Measurements from ENCODE around the gene CREB3L2.

Gene CREB3L2

DNA sequence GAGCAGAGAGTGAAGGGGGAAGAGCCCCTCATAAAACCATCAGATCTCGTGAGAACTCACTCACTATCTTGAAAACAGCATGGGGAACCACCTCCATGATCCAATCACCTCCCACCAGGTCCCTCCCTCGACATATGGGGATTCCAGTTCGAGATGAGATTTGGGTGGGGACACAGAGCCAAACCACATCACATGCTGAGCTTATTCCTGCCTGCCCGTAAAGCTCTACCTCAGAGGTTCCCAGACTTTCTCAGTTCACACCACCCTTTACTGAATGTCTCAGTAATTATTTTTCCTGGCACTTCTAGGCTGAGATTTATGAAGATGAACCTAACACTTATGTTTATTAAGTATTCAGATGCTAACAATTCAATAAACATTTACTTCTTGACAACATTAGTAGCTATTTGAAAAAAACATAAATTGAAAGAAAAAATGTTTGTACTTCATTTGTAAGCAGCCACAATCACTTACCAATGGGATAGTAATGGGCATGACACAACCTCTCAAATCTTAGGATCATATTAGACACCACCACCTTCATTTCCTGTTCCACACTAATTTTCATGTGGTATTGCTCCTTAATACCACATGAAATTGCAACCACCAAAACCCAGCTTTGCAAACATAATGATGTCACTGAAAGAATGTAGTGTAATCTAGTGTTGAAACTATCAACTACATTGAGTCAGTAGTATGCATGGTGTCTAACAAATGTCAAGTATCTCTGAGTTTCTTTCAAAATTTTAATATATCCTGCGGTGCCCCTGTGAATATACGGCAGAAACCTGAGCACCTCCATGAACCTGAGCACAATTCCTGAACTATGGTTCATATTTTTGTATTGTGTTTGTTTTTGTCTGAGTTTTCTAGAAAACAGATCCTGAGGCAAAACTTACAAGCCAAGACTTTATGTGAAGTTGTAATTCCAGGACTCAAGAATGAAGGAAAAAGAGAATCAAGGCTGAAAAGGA, 150.6 kb downstream of the CREB3L2 start:
- no peaks in the 10 kb centered on the region for H3K4me1 ChIP-seq (ENCODE audit: control insufficient read depth, insufficient read depth, low read length)
- no peak overlapping the region for H3K4me3 ChIP-seq (ENCODE audit: low read depth, low read length)
- H3K9me3 ChIP-seq (ENCODE audit: control insufficient read depth, insufficient read depth, low read length): no peaks in the 10 kb centered on the region
- no peak overlapping the region for H3K9ac ChIP-seq (ENCODE audit: low read depth, low read length)
- H3K27ac ChIP-seq (ENCODE audit: low read depth, low read length): no peak overlapping the region
- H3K27me3 ChIP-seq (ENCODE audit: control insufficient read depth, insufficient read depth, low read length): peaks cover 31% of the 10 kb centered on the region
- no peaks in the 10 kb centered on the region for H3K36me3 ChIP-seq (ENCODE audit: control insufficient read depth, insufficient read depth, low read length)

DNA sequence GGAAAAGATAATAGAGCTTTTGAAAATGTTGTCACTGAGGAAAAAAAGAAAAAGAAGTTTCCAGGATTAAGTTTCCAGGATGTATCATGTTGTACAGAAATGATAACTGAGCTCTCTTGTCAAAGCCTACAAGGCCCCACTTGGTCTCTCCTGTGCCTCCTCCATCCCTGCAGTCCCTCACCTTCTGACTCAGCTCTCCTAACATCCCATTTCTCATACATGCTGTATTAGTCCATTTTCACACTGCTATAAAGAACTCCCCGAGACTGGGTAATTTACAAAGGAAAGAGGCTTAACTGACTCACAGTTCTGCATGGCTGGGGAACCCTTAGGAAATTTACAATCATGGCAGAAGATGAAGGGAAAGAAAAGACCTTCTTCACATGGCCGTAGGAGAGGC, 151.3 kb downstream of the CREB3L2 start:
- Histone ChIP-seq H3K4me3 (ENCODE audit: low read depth, low read length) (no peak overlapping the region), H3K9ac (ENCODE audit: low read depth, low read length) (no peak overlapping the region), H3K36me3 (ENCODE audit: control insufficient read depth, insufficient read depth, low read length) (no peaks in the 10 kb centered on the region), H3K4me1 (ENCODE audit: control insufficient read depth, insufficient read depth, low read length) (0 out of 2 replicates have a peak, but pooled peaks cover 6% of the 10 kb centered on the region), H3K27me3 (ENCODE audit: control insufficient read depth, insufficient read depth, low read length) (peaks cover 38% of the 10 kb centered on the region), H3K9me3 (ENCODE audit: control insufficient read depth, insufficient read depth, low read length) (no peaks in the 10 kb centered on the region), H3K27ac (ENCODE audit: low read depth, low read length) (no peak overlapping the region)

DNA sequence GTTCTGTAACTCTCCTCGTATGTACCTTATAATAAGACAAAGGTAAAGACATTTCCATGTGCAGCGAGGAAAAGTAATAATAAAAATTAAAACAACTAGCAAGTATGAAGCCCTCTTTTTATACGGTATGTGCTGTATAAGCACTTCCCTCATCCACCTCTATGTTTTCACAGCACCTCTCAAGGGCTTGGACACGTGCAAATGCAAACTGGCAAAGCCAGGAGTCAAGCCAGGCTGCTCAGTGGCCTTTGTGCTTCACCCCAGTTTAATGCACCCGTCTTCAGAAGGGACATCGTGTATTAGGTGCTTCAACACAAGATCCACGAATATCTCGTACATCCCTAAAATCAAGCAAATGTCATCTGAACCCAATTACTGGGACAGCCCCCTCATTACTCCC, 153.8 kb downstream of the CREB3L2 start:
- Histone ChIP-seq H3K36me3 (ENCODE audit: control insufficient read depth, insufficient read depth, low read length) (no peaks in the 10 kb centered on the region), H3K4me1 (ENCODE audit: control insufficient read depth, insufficient read depth, low read length) (peaks cover 17% of the 10 kb centered on the region; the same call in 1 of the 2 replicates), H3K4me3 (ENCODE audit: low read depth, low read length) (no peak overlapping the region), H3K9ac (ENCODE audit: low read depth, low read length) (no peak overlapping the region), H3K27me3 (ENCODE audit: control insufficient read depth, insufficient read depth, low read length) (peaks cover 53% of the 10 kb centered on the region), H3K27ac (ENCODE audit: low read depth, low read length) (no peak overlapping the region), H3K9me3 (ENCODE audit: control insufficient read depth, insufficient read depth, low read length) (no peaks in the 10 kb centered on the region)

DNA sequence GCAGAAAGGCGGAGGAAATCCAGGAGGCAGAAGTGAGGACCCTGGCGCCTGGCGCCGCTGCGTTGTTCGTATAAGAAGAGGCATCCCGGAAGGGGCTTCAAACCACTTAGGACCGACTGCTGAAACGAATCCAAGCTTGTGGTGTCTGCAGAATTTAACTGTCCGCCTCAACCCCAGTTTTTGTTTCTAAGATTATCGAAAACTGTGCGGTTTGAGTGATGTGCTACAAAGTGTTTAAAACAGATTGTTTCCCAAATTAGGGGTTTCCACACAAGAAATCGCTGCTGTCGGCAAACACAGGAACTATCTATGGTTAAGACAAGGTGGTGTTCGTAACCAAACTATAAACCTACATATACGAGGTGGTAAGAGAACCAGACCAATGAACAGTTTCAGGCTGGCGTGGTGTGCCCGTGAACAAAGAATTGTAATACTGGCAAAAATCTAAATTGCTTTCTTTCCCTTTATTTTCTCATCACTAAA, 154.3 kb downstream of the CREB3L2 start:
- H3K27me3 ChIP-seq (ENCODE audit: control insufficient read depth, insufficient read depth, low read length): peaks cover 53% of the 10 kb centered on the region

DNA sequence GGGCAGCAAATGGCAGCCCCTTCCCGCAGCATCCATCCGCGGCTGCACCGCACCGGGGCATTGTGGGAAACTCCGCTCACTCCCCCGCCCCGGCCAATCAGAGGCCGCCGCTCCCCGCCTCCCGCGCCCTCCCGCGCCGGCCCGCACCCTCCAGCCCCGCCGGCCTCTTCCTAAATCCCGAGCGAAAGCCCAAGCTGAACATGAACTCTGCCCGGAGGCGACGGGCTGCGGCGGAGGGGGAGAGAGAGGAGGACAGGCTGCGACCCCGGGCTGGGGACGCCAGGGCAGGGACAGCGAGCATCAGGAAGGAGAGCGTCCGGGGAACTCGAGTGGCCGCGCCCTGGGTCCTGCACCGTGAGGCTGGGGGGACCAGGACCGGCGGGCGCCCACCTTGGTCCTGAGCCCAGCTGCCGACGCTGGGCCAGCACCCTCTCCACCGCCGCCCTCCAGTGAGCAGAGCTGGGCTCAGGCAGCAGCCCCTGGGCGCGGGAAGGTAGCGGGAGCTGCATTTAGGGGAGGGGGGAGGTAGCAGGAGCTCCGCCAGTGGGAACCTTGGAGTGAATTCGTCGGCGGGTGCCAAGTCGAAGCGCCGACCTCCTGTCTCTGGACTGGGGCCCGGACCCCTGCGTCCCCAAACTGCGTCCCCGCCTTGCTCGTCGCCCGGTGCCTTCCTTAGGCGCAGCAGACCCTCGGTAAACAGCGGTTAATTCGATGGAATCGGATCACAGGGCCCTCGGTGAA, 154.9 kb downstream of the CREB3L2 start, which contains the start of gene DGKI:
DGKI (minus strand) TSS at position 148 of the 741 bp plus-strand sequence.
- H3K4me1 ChIP-seq (ENCODE audit: control insufficient read depth, insufficient read depth, low read length): peaks cover 17% of the 10 kb centered on the region; the same call in 1 of the 2 replicates
- H3K9ac ChIP-seq (ENCODE audit: low read depth, low read length): no peak within 1 kb of the TSS
- H3K27ac ChIP-seq (ENCODE audit: low read depth, low read length): no peak within 1 kb of the TSS
- no peaks in the 10 kb centered on the region for H3K36me3 ChIP-seq (ENCODE audit: control insufficient read depth, insufficient read depth, low read length)
- H3K9me3 ChIP-seq (ENCODE audit: control insufficient read depth, insufficient read depth, low read length): no peaks in the 10 kb centered on the region
- peaks cover 53% of the 10 kb centered on the region for H3K27me3 ChIP-seq (ENCODE audit: control insufficient read depth, insufficient read depth, low read length)
- H3K4me3 ChIP-seq (ENCODE audit: low read depth, low read length): peak within 1 kb of the TSS; percentile 65

More for the DNA sequence above, 154.3 kb downstream of the CREB3L2 start:
- Histone ChIP-seq H3K4me1 (ENCODE audit: control insufficient read depth, insufficient read depth, low read length) (peaks cover 17% of the 10 kb centered on the region; the same call in 1 of the 2 replicates), H3K9ac (ENCODE audit: low read depth, low read length) (no peak overlapping the region), H3K36me3 (ENCODE audit: control insufficient read depth, insufficient read depth, low read length) (no peaks in the 10 kb centered on the region), H3K27ac (ENCODE audit: low read depth, low read length) (no peak overlapping the region), H3K9me3 (ENCODE audit: control insufficient read depth, insufficient read depth, low read length) (no peaks in the 10 kb centered on the region), H3K4me3 (ENCODE audit: low read depth, low read length) (peak overlapping the region; percentile 65)

DNA sequence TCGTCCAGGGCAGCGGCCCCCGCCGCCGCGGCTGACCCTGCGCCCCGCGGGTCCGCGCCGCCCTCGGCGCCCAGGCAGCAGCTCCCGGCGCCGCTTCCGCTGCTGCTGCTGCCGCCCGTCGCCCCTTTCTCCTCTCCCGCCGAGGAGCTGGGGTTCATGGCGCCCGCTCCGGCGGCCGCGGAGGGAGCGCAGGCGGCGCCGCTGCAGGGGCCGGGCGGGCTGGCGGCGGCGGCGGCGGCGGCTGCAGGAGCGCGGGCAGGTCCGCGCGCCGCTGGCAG, 155.4 kb downstream of the CREB3L2 start:
- no peak overlapping the region for H3K9ac ChIP-seq (ENCODE audit: low read depth, low read length)
- H3K27ac ChIP-seq (ENCODE audit: low read depth, low read length): no peak overlapping the region
- H3K36me3 ChIP-seq (ENCODE audit: control insufficient read depth, insufficient read depth, low read length): no peaks in the 10 kb centered on the region
- H3K27me3 ChIP-seq (ENCODE audit: control insufficient read depth, insufficient read depth, low read length): peaks cover 53% of the 10 kb centered on the region
- peaks cover 17% of the 10 kb centered on the region; the same call in 1 of the 2 replicates for H3K4me1 ChIP-seq (ENCODE audit: control insufficient read depth, insufficient read depth, low read length)
- no peaks in the 10 kb centered on the region for H3K9me3 ChIP-seq (ENCODE audit: control insufficient read depth, insufficient read depth, low read length)
- H3K4me3 ChIP-seq (ENCODE audit: low read depth, low read length): peak overlapping the region; percentile 65

DNA sequence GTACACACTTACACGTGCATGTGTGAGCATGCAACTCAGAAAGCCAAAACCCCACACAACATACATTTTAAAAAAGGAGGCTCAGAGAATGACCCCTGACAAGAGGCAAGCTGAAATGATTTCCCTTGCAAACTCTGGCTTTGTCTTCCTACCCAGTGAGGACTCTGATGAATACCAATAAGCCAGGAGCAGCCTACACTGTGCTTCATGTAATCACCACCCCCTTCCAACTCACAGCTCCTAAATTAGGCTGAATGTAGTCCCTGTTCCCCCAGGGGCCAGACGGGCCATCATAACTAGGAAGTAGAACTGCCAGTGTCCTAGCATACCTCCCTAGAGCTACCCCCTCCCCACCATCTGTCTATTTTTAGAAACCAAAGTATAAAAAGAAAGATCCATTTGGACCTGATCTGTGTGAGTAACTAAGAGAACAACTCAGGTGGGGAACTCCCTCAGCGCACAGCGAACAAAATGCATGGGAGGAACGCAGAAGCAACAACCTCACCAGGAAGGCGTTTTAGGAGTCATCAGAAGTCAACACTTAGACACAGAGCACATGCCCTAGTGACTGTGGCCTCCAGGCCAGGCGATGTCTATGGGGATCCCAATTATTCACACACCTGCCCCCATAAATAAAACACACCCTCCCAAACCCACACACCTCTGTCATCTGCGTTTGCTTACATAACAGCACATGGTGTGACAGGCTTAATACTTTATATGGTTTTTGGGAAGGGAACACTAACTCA, 157.0 kb downstream of the CREB3L2 start:
- Histone ChIP-seq H3K36me3 (ENCODE audit: control insufficient read depth, insufficient read depth, low read length) (no peaks in the 10 kb centered on the region), H3K9ac (ENCODE audit: low read depth, low read length) (no peak overlapping the region), H3K4me1 (ENCODE audit: control insufficient read depth, insufficient read depth, low read length) (peaks cover 34% of the 10 kb centered on the region), H3K27ac (ENCODE audit: low read depth, low read length) (no peak overlapping the region), H3K9me3 (ENCODE audit: control insufficient read depth, insufficient read depth, low read length) (no peaks in the 10 kb centered on the region), H3K27me3 (ENCODE audit: control insufficient read depth, insufficient read depth, low read length) (peaks cover 53% of the 10 kb centered on the region), H3K4me3 (ENCODE audit: low read depth, low read length) (no peak overlapping the region)

DNA sequence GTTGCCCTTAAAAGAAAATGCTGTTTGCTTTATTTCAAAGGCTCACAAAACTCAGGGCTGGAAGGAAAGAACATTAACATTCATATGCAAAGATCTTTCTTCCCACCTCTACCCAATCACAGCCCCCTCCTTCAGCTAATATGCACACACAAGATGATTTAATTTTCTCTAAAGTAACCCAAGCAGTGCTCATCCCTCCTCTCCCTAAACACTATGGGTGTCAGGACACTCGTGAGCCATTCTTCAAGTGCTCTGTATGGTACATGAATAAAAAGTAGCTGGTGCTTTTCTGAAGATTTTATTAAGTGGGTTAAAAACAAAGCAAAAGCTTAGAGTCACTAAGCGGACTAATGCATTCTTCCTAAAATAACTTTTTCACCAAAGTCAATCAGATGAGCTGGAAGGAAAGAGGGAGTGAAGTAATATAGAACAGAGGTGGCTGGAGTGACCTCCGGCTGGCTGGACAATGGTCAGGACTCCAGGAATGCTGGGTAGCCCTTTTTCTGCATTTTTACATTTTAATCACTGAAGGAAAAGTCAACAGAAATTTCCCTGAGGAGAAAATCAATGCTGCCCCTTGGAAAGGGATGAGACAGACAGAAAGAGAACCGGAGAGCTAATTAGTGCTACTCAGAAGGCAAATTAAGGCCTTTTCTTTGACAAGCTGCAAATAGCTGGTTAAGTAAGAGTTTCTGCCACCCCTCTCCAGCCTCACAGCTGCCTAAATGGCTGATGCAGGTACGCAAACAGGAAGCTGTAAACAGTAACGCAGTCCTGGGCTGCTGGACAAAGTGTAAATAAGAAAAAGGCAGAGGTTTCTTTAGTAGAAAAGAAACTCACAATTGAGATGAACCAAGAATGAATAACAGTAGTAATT, 161.7 kb downstream of the CREB3L2 start:
- Histone ChIP-seq H3K9ac (ENCODE audit: low read depth, low read length) (no peak overlapping the region), H3K27me3 (ENCODE audit: control insufficient read depth, insufficient read depth, low read length) (peaks cover 11% of the 10 kb centered on the region), H3K9me3 (ENCODE audit: control insufficient read depth, insufficient read depth, low read length) (no peaks in the 10 kb centered on the region), H3K4me3 (ENCODE audit: low read depth, low read length) (no peak overlapping the region), H3K36me3 (ENCODE audit: control insufficient read depth, insufficient read depth, low read length) (no peaks in the 10 kb centered on the region), H3K27ac (ENCODE audit: low read depth, low read length) (peak overlapping the region; percentile 78), H3K4me1 (ENCODE audit: control insufficient read depth, insufficient read depth, low read length) (peaks cover 41% of the 10 kb centered on the region)

DNA sequence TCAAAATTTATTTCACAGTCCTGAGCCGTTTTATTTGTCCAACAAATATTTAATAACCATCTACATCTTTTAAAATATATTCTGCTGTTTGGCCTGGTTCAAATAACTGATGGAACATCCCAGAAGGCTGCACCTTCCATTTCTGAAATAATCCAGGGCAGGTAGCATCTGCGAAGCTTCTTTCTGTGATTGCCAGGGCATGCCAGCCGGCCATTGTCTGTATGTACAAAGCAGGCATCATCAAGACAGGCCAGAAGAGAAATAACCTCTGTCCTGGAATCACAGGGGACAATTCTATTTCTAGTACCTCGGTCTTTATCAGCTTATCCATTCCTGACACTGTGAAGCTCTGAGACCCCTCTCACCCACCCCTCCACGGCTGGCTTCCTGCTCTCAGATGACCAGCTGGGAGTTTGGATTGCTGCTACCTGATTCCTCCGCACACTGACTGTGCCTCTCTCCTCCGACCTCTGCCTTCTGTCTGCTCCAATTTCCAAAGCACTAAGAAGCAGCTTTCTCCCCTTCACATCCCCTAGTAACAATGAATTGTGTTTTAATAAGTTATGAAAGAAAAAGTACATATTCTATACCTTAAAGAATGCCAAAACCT, 163.1 kb downstream of the CREB3L2 start:
- Histone ChIP-seq H3K9me3 (ENCODE audit: control insufficient read depth, insufficient read depth, low read length) (peaks cover 2% of the 10 kb centered on the region; the same call in 1 of the 2 replicates), H3K4me1 (ENCODE audit: control insufficient read depth, insufficient read depth, low read length) (peaks cover 31% of the 10 kb centered on the region), H3K36me3 (ENCODE audit: control insufficient read depth, insufficient read depth, low read length) (no peaks in the 10 kb centered on the region), H3K9ac (ENCODE audit: low read depth, low read length) (no peak overlapping the region), H3K27me3 (ENCODE audit: control insufficient read depth, insufficient read depth, low read length) (no peaks in the 10 kb centered on the region), H3K27ac (ENCODE audit: low read depth, low read length) (no peak overlapping the region), H3K4me3 (ENCODE audit: low read depth, low read length) (no peak overlapping the region)

Measured in HUES48 (cell line).